AG04450 (cell line): ENCODE data around the gene GTF2A1L. TPM values are rescaled to one million over a fixed set of nuclear protein-coding genes. Genes with fewer than 3 reads are reported as not detected.

ENCODE experiments used
- CTCF ChIA-PET: fragments of 300-600, 350-600 bp; formaldehyde crosslinking; extraction: SDS; loops from one replicate; lab custom pipeline; 2022; ENCODE audit warnings: antibody characterized with exemption, inconsistent platforms; lab: Charles Lee
- POLR2A ChIA-PET: fragments of 350-600 bp; formaldehyde crosslinking; extraction: SDS; loops from one replicate; lab custom pipeline; 2021; ENCODE audit warnings: antibody characterized with exemption, inconsistent platforms; lab: Yijun Ruan, JAX
- DNase-seq: peaks from one replicate; pipeline ENCODE4 v3.0.0-alpha.2; 2011; ENCODE audit warnings: low read depth, low spot score
- H3K27ac ChIP-seq: one replicate; pipeline ENCODE4 v1.5.1; 2012; ENCODE audit warnings: low read depth, low read length, control low read depth
- H3K27me3 ChIP-seq: one replicate; pipeline ENCODE4 v1.6.0; 2012; ENCODE audit warnings: low read length; ENCODE audit not compliant: control insufficient read depth, insufficient read depth
- H3K4me3 ChIP-seq: 2 replicates; pipeline ENCODE4 v1.5.1; 2011; ENCODE audit warnings: mild to moderate bottlenecking, low read depth, low read length, control low read depth
- H3K9me3 ChIP-seq: 2 replicates; pipeline ENCODE4 v1.5.1; 2012; ENCODE audit warnings: low read length; ENCODE audit not compliant: control insufficient read depth, insufficient read depth
- CTCF ChIP-seq: IDR thresholded peaks from 2 replicates; pipeline ENCODE4 v1.5.1; 2011; ENCODE audit warnings: low read depth, low read length, control low read depth, inconsistent platforms
- polyA plus RNA-seq: library from polyadenylated mRNA; depleted of rRNA; stranded (reverse); fragments of >200 nt; gene quantifications from 2 replicates; pipeline ENCODE4 v1.2.3, GENCODE V29; 2011; rRNA removed
- small RNA-seq: library from RNA; depleted of rRNA; stranded (forward); fragments of <200 nt; gene quantifications from one replicate; pipeline ENCODE3, GENCODE V24; 2012; ENCODE audit warnings: low read depth; ENCODE audit not compliant: insufficient read length

Gene GTF2A1L
- polyA plus RNA-seq, 1 experiment, result 0.19 TPM

- no peak for DNase-seq
- TF ChIP-seq CTCF, result no peak
- H3K4me3 ChIP-seq, result no peak overlapping the region
- H3K27ac ChIP-seq, result no peak overlapping the region
- H3K9me3 ChIP-seq, result no peaks in the 10 kb centered on the region
- ChIA-PET CTCF (interaction anchor here (0.8 kb wide), 1 partner anchor 215 kb away, joined by 4 read pairs; no protein-coding TSS in a partner anchor), POLR2A (no interaction called here)
- no peaks in the 10 kb centered on the region for H3K27me3 ChIP-seq
Measured at GRCh38 chr2:48728840-48729239, 111.2 kb downstream of the GTF2A1L start.

Small RNA genes within 50 kb of the gene (small RNA-seq; reads per million reads assigned to genes)
- gene TPT1P11, result not detected

Other genes with a start within 250 kb of the GTF2A1L start
- 25.5 and 26.9 TPM in 2 replicates for gene PPP1R21, start 177.1 kb upstream of the GTF2A1L start, polyA plus RNA-seq
- 13.5 and 17.8 TPM in 2 replicates for gene STON1, start 87.7 kb upstream of the GTF2A1L start, polyA plus RNA-seq
- 3.4 and 3.8 TPM in 2 replicates for gene LHCGR, start 137.9 kb downstream of the GTF2A1L start, polyA plus RNA-seq